ENCODE results near the gene TBC1D2. TPM values are rescaled to one million over a fixed set of nuclear protein-coding genes. Genes with fewer than 3 reads are reported as not detected.

The TBC1D2 gene
- total RNA-seq, 1 donor = 114 TPM

DNA sequence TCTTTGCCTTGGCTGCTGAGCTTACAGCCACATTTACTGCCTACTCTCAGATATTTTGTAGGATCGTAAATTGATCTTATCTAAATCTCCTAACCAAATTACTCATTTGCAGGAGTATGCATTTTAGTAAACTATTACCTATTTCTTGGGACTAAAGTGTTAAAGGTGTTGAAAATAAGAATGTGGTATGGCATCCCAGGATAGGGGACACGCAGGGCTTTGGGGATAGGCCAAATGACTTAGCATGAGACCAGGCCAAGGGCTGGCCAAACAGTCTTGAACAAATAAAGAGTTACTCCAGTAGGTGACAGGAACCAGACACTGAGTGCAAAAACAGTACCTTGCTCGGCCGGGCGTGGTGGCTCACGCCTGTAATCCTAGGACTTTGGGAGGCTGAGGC lies 25.1 kb downstream of the TBC1D2 start:
- DNase-seq (ENCODE audit: insufficient read length, low spot score, missing footprints) = no peak
- no peak overlapping the region for H2AFZ ChIP-seq (ENCODE audit: low read length)
- TF ChIP-seq, protein P1, sequence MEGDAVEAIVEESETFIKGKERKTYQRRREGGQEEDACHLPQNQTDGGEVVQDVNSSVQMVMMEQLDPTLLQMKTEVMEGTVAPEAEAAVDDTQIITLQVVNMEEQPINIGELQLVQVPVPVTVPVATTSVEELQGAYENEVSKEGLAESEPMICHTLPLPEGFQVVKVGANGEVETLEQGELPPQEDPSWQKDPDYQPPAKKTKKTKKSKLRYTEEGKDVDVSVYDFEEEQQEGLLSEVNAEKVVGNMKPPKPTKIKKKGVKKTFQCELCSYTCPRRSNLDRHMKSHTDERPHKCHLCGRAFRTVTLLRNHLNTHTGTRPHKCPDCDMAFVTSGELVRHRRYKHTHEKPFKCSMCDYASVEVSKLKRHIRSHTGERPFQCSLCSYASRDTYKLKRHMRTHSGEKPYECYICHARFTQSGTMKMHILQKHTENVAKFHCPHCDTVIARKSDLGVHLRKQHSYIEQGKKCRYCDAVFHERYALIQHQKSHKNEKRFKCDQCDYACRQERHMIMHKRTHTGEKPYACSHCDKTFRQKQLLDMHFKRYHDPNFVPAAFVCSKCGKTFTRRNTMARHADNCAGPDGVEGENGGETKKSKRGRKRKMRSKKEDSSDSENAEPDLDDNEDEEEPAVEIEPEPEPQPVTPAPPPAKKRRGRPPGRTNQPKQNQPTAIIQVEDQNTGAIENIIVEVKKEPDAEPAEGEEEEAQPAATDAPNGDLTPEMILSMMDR (IDR thresholded peaks at IDR 0.05; ENCODE audit: extremely low read depth, low read depth, low read length) = no peak
- H3K36me3 ChIP-seq (ENCODE audit: insufficient read depth, low read length) = peaks cover 89% of the 10 kb centered on the region
- no peak overlapping the region for H3K4me2 ChIP-seq (ENCODE audit: insufficient read depth, low read length)
- no peak overlapping the region for H3K4me3 ChIP-seq (ENCODE audit: insufficient read depth, low read length)
- H3K9me3 ChIP-seq (ENCODE audit: low read depth, low read length) = no peaks in the 10 kb centered on the region
- H3K27me3 ChIP-seq (ENCODE audit: insufficient read depth, low read length) = no peaks in the 10 kb centered on the region
- peak overlapping the region; percentile 21 for H3K27ac ChIP-seq (ENCODE audit: low read depth, low read length)
- H3K4me1 ChIP-seq (ENCODE audit: insufficient read depth, low read length) = peaks cover 22% of the 10 kb centered on the region
- peaks cover 28% of the 10 kb centered on the region for H3K79me2 ChIP-seq (ENCODE audit: insufficient read depth, low read length)
- H4K20me1 ChIP-seq (ENCODE audit: insufficient read depth, low read length) = no peaks in the 10 kb centered on the region

- no peak for DNase-seq (ENCODE audit: insufficient read length, low spot score, missing footprints)
- peaks cover 91% of the 10 kb centered on the region for H3K36me3 ChIP-seq (ENCODE audit: insufficient read depth, low read length)
- peak overlapping the region; percentile 21 for H3K27ac ChIP-seq (ENCODE audit: low read depth, low read length)
- no peak overlapping the region for H3K4me3 ChIP-seq (ENCODE audit: insufficient read depth, low read length)
- no peaks in the 10 kb centered on the region for H3K9me3 ChIP-seq (ENCODE audit: low read depth, low read length)
- peaks cover 24% of the 10 kb centered on the region for H3K79me2 ChIP-seq (ENCODE audit: insufficient read depth, low read length)
- TF ChIP-seq, protein P1 (IDR thresholded peaks at IDR 0.05; ENCODE audit: extremely low read depth, low read depth, low read length) = no peak
- no peaks in the 10 kb centered on the region for H4K20me1 ChIP-seq (ENCODE audit: insufficient read depth, low read length)
- no peaks in the 10 kb centered on the region for H3K27me3 ChIP-seq (ENCODE audit: insufficient read depth, low read length)
- H3K4me1 ChIP-seq (ENCODE audit: insufficient read depth, low read length) = peaks cover 24% of the 10 kb centered on the region
- no peak overlapping the region for H2AFZ ChIP-seq (ENCODE audit: low read length)
- no peak overlapping the region for H3K4me2 ChIP-seq (ENCODE audit: insufficient read depth, low read length)
Observed at GRCh38 chr9:98229620-98230019, 25.8 kb downstream of the TBC1D2 start.

GRCh38 chr9:98229090-98229395 lies 26.4 kb downstream of the TBC1D2 start:
- H3K4me1 ChIP-seq (ENCODE audit: insufficient read depth, low read length) = peaks cover 30% of the 10 kb centered on the region
- H3K27ac ChIP-seq (ENCODE audit: low read depth, low read length) = peak overlapping the region; percentile 21
- H3K4me3 ChIP-seq (ENCODE audit: insufficient read depth, low read length) = no peak overlapping the region
- no peaks in the 10 kb centered on the region for H3K9me3 ChIP-seq (ENCODE audit: low read depth, low read length)
- H2AFZ ChIP-seq (ENCODE audit: low read length) = no peak overlapping the region
- peaks cover 19% of the 10 kb centered on the region for H3K79me2 ChIP-seq (ENCODE audit: insufficient read depth, low read length)
- no peak overlapping the region for H3K4me2 ChIP-seq (ENCODE audit: insufficient read depth, low read length)
- peaks cover 87% of the 10 kb centered on the region for H3K36me3 ChIP-seq (ENCODE audit: insufficient read depth, low read length)
- TF ChIP-seq, protein P1 (IDR thresholded peaks at IDR 0.05; ENCODE audit: extremely low read depth, low read depth, low read length) = no peak
- DNase-seq (ENCODE audit: insufficient read length, low spot score, missing footprints) = no peak
- no peaks in the 10 kb centered on the region for H3K27me3 ChIP-seq (ENCODE audit: insufficient read depth, low read length)
- H4K20me1 ChIP-seq (ENCODE audit: insufficient read depth, low read length) = no peaks in the 10 kb centered on the region

DNA sequence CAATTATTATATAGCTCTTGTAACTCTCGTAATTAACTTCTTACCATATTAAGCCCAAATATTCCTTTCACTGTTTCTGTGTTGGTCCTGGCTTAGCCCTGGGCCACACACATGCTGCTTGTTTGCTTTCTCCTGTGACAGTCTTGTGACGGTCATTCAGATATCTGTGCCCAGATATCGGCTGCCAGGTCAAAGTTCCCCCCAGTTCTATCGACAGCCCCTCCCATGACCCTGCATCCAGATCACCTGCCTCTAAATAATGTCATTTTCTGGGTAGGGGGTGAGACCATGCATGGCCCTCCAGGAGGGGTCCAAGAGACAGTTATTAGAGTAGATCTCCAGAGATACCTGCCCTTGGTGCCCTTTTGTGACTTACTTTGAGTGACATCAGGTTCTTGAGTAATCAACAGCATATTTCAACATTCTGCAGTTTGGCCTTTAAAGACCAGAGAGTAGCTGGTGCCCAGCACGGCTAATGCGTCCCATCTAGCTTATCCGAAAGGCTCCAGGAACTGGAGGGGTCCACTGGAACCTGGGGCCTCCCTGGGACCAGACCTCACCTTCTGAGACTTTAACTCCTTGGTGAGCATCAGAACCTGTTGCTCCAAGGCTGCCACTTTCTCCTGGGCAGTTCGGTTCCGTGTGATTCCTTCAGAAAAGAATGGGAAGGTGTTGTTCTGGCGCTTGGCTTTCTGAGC lies 26.9 kb downstream of the TBC1D2 start:
- TF ChIP-seq, protein P1 (IDR thresholded peaks at IDR 0.05; ENCODE audit: extremely low read depth, low read depth, low read length) = no peak
- H3K9me3 ChIP-seq (ENCODE audit: low read depth, low read length) = no peaks in the 10 kb centered on the region

More for the DNA sequence above, 26.9 kb downstream of the TBC1D2 start:
- Histone ChIP-seq H3K27me3 (ENCODE audit: insufficient read depth, low read length) (no peaks in the 10 kb centered on the region), H3K36me3 (ENCODE audit: insufficient read depth, low read length) (peaks cover 83% of the 10 kb centered on the region), H4K20me1 (ENCODE audit: insufficient read depth, low read length) (no peaks in the 10 kb centered on the region), H3K4me1 (ENCODE audit: insufficient read depth, low read length) (peaks cover 33% of the 10 kb centered on the region), H3K27ac (ENCODE audit: low read depth, low read length) (no peak overlapping the region), H2AFZ (ENCODE audit: low read length) (no peak overlapping the region), H3K4me2 (ENCODE audit: insufficient read depth, low read length) (no peak overlapping the region), H3K4me3 (ENCODE audit: insufficient read depth, low read length) (no peak overlapping the region), H3K79me2 (ENCODE audit: insufficient read depth, low read length) (peaks cover 16% of the 10 kb centered on the region)
- DNase-seq (ENCODE audit: insufficient read length, low spot score, missing footprints) = peak; percentile 26

All from osteoblast (primary cell).